ENCODE data around the gene ZMYND11. TPM values are rescaled to one million over a fixed set of nuclear protein-coding genes. Genes with fewer than 3 reads are reported as not detected.

ZMYND11 gene
- total RNA-seq, 1 experiment from 2014 or later: 101 TPM

DNA sequence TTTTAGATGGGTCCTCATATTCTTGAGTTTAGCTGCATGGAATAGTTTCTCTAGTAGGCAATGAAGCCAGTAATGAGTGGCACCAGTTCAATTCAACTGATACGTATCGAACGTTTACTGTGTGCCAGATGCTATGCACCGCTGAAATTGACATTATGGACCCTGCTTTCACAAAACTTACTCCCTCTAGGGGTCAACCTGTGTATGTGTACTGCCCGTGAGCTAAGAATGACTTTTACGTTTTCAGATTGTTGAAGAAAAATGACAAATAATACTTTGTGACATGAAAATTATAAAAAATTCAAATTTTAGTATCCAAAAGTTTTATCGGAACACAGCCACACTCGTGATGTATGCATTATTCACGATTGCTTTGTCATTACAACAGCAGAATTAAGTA lies 95.5 kb downstream of the ZMYND11 start:
- intact Hi-C loops (cut with micrococcal nuclease; ENCODE audit: unreplicated experiment): loop anchor here (1.0 kb wide), 1 partner anchor 52 kb away; no protein-coding TSS in a partner anchor
- TF ChIP-seq, protein P1, sequence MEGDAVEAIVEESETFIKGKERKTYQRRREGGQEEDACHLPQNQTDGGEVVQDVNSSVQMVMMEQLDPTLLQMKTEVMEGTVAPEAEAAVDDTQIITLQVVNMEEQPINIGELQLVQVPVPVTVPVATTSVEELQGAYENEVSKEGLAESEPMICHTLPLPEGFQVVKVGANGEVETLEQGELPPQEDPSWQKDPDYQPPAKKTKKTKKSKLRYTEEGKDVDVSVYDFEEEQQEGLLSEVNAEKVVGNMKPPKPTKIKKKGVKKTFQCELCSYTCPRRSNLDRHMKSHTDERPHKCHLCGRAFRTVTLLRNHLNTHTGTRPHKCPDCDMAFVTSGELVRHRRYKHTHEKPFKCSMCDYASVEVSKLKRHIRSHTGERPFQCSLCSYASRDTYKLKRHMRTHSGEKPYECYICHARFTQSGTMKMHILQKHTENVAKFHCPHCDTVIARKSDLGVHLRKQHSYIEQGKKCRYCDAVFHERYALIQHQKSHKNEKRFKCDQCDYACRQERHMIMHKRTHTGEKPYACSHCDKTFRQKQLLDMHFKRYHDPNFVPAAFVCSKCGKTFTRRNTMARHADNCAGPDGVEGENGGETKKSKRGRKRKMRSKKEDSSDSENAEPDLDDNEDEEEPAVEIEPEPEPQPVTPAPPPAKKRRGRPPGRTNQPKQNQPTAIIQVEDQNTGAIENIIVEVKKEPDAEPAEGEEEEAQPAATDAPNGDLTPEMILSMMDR (IDR thresholded peaks at IDR 0.05; ENCODE audit: insufficient read depth in 1 of 2, low read depth in 1 of 2, low read length in 1 of 2, severe bottlenecking in 1 of 2, unreplicated experiment in 1 of 2): peak; percentile 75 to 79
- Histone ChIP-seq H3K4me3 (ENCODE audit: low read depth, low read length) (no peak overlapping the region), H3K36me3 (ENCODE audit: control insufficient read depth, insufficient read depth, low read length) (no peaks in the 10 kb centered on the region), H3K4me1 (no peaks in the 10 kb centered on the region), H3K9me3 (no peaks in the 10 kb centered on the region), H3K27me3 (replicated peaks; ENCODE audit: control insufficient read depth, insufficient read depth, low read length) (no peaks in the 10 kb centered on the region)
- peaks cover 40% of the 10 kb centered on the region for H3K36me3 Mint-ChIP-seq (ENCODE audit: insufficient read depth, unreplicated experiment)
- peak in 1 of 2 experiments; percentile 34 for DNase-seq
- BruUV-seq (replicated peaks): no TSS peak
- H3K4me1 Mint-ChIP-seq (ENCODE audit: low read depth, unreplicated experiment): no peaks in the 10 kb centered on the region
- ChIA-PET CTCF (interaction anchor here (0.5 to 1.4 kb wide), 5 partner anchors 10 to 242 kb away, joined by 3 to 6 read pairs (median 3); no protein-coding TSS in a partner anchor), POLR2A (no interaction called here)
- H3K27me3 Mint-ChIP-seq (ENCODE audit: insufficient read depth, unreplicated experiment): no peaks in the 10 kb centered on the region
- no peak overlapping the region for H3K4me3 Mint-ChIP-seq (ENCODE audit: unreplicated experiment)
- H3K9me3 Mint-ChIP-seq (ENCODE audit: unreplicated experiment): no peaks in the 10 kb centered on the region
- no peak overlapping the region for H3K27ac Mint-ChIP-seq (ENCODE audit: unreplicated experiment)

DNA sequence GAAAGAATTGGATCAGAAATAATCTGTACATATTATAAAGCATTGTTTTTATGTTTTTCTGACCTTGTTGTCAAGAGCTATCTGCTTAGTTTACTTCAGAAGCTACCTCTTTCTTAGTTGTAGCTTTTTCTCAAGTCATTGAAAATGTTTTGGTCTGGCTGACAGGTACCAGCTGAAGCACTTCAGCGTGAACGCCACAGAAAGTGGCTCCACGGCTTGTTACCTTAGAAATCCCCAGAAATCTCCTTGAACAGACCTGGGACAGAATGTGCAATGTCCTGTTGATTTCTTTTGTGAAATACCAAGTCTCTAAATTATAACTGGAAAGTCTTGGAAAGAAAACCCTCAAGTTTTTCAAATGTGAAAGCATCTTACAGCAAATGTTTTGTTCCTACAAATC lies 96.8 kb downstream of the ZMYND11 start:
- Mint-ChIP-seq H3K27ac (ENCODE audit: unreplicated experiment) (no peak overlapping the region), H3K36me3 (ENCODE audit: insufficient read depth, unreplicated experiment) (peaks cover 43% of the 10 kb centered on the region), H3K4me3 (ENCODE audit: unreplicated experiment) (no peak overlapping the region), H3K4me1 (ENCODE audit: low read depth, unreplicated experiment) (no peaks in the 10 kb centered on the region), H3K9me3 (ENCODE audit: unreplicated experiment) (no peaks in the 10 kb centered on the region), H3K27me3 (ENCODE audit: insufficient read depth, unreplicated experiment) (no peaks in the 10 kb centered on the region)
- H3K4me1 ChIP-seq: no peaks in the 10 kb centered on the region
- H3K4me3 ChIP-seq (ENCODE audit: low read depth, low read length): no peak overlapping the region
- DNase-seq: no peak
- no peaks in the 10 kb centered on the region for H3K9me3 ChIP-seq
- BruUV-seq (replicated peaks): no TSS peak
- ChIA-PET CTCF (no interaction called here), POLR2A (no interaction called here)
- H3K36me3 ChIP-seq (ENCODE audit: control insufficient read depth, insufficient read depth, low read length): no peaks in the 10 kb centered on the region
- no peaks in the 10 kb centered on the region for H3K27me3 ChIP-seq (replicated peaks; ENCODE audit: control insufficient read depth, insufficient read depth, low read length)
- TF ChIP-seq, protein P1 (IDR thresholded peaks at IDR 0.05; ENCODE audit: insufficient read depth in 1 of 2, low read depth in 1 of 2, low read length in 1 of 2, severe bottlenecking in 1 of 2, unreplicated experiment in 1 of 2): no peak
- intact Hi-C loops (cut with micrococcal nuclease; ENCODE audit: unreplicated experiment): no loop called here

DNA sequence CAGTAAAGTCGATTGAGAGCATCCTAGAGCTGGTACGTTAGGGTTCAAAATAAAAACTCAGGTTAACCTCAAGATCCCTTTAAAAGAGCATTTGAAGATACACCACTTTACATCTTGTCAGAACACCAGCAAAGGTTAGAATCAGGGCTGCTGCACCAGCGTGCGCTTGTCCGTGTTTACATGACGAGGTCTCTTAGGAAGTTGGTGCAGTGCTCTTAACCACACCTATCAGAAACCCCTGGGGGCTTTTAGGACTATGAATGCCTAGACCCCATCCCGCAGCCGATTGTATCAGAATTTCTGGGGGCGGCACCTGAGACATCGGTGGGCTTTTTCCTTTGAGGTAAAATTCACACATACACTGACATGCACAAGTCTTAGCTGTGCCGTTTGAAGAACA lies 97.6 kb downstream of the ZMYND11 start:
- Histone ChIP-seq H3K4me1 (no peaks in the 10 kb centered on the region), H3K36me3 (ENCODE audit: control insufficient read depth, insufficient read depth, low read length) (no peaks in the 10 kb centered on the region), H3K9me3 (no peaks in the 10 kb centered on the region), H3K27me3 (replicated peaks; ENCODE audit: control insufficient read depth, insufficient read depth, low read length) (no peaks in the 10 kb centered on the region), H3K4me3 (ENCODE audit: low read depth, low read length) (no peak overlapping the region)
- no peaks in the 10 kb centered on the region for H3K9me3 Mint-ChIP-seq (ENCODE audit: unreplicated experiment)
- no peaks in the 10 kb centered on the region for H3K27me3 Mint-ChIP-seq (ENCODE audit: insufficient read depth, unreplicated experiment)
- ChIA-PET CTCF (interaction anchor here (0.7 kb wide), 1 partner anchor 65 kb away, joined by 3 read pairs; no protein-coding TSS in a partner anchor), POLR2A (no interaction called here)
- no peak overlapping the region for H3K27ac Mint-ChIP-seq (ENCODE audit: unreplicated experiment)
- TF ChIP-seq, protein P1 (IDR thresholded peaks at IDR 0.05; ENCODE audit: insufficient read depth in 1 of 2, low read depth in 1 of 2, low read length in 1 of 2, severe bottlenecking in 1 of 2, unreplicated experiment in 1 of 2): no peak
- no peak for DNase-seq
- H3K4me1 Mint-ChIP-seq (ENCODE audit: low read depth, unreplicated experiment): no peaks in the 10 kb centered on the region
- intact Hi-C loops (cut with micrococcal nuclease; ENCODE audit: unreplicated experiment): no loop called here
- no TSS peak for BruUV-seq (replicated peaks)
- peaks cover 45% of the 10 kb centered on the region for H3K36me3 Mint-ChIP-seq (ENCODE audit: insufficient read depth, unreplicated experiment)
- no peak overlapping the region for H3K4me3 Mint-ChIP-seq (ENCODE audit: unreplicated experiment)
